Sigmoid colon (tissue), 7 donors: ENCODE measurements around the gene KRT73. TPM values are rescaled to one million over a fixed set of nuclear protein-coding genes. Genes with fewer than 3 reads are reported as not detected.

Experiments used
- DNase-seq: peaks from one replicate; pipeline ENCODE4 v3.0.0-alpha.2; 2019
- H3K27ac ChIP-seq, 4 donors: fragments of 200-600 bp; sonication (generic); one replicate each; pipeline ENCODE4 v1.5.1; 2016 to 2019; ENCODE audit warnings: mild to moderate bottlenecking in 1 of 4
- H3K27me3 ChIP-seq, 3 donors: fragments of 200-600 bp; sonication (generic); one replicate each; pipeline ENCODE4 v1.5.1; 2019; ENCODE audit warnings: mild to moderate bottlenecking in 1 of 3
- H3K36me3 ChIP-seq, 4 donors: fragments of 200-600 bp; sonication (generic); one replicate each; pipeline ENCODE4 v1.5.1; 2016 to 2019
- H3K4me1 ChIP-seq, 4 donors: fragments of 200-600 bp; sonication (generic); one replicate each; pipeline ENCODE4 v1.5.1; 2017 to 2019
- H3K4me3 ChIP-seq, 4 donors: fragments of 200-600 bp; sonication (generic); one replicate each; pipeline ENCODE4 v1.5.1; 2017 to 2019; ENCODE audit warnings: mild to moderate bottlenecking in 2 of 4, moderate library complexity in 1 of 4
- H3K9me3 ChIP-seq, 4 donors: fragments of 200-600 bp in 3 of 4; sonication (generic) in 3 of 4; one replicate each; pipeline versions ENCODE4 v1.5.1 to v1.6.1; 2013 to 2019
- CTCF ChIP-seq, 4 experiments: fragments of 450-650 bp in 3 of 4; fragments of 200-600 bp in 1 of 4; IDR thresholded peaks; one replicate each; pipeline ENCODE4 v1.5.1; 2016 to 2019; ENCODE audit warnings: antibody characterized with exemption in 4 of 4, mild to moderate bottlenecking in 3 of 4, moderate library complexity in 2 of 4
- EP300 ChIP-seq, 4 donors: sonication (generic); formaldehyde crosslinking; IDR thresholded peaks; one replicate each; pipeline ENCODE4 v1.6.1; 2017; ENCODE audit warnings: antibody characterized with exemption in 4 of 4
- POLR2A ChIP-seq, 2 donors: fragments of 450-650 bp; IDR thresholded peaks; one replicate each; pipeline ENCODE4 v1.6.1; 2016; ENCODE audit warnings: antibody characterized with exemption in 2 of 2, mild to moderate bottlenecking in 2 of 2, moderate library complexity in 2 of 2
- POLR2AphosphoS5 ChIP-seq, 4 donors: sonication (generic); formaldehyde crosslinking; IDR thresholded peaks; one replicate each; pipeline ENCODE4 v1.6.1; 2017; ENCODE audit warnings: antibody characterized with exemption in 4 of 4
- WGBS, 2 donors: extraction: QIAGEN DNeasy Blood & Tissue Kit; methylation state at CpG; one replicate each; pipeline ENCODE4 v1.1.7; 2013; 5-methylcytosine and 5-hydroxymethylcytosine counted together
- intact Hi-C: fragments of 100-400 bp; cut with DNase I; formaldehyde crosslinking; loops from one replicate; pipeline ENCODE4 v1.15.1; 2023
- polyA plus RNA-seq, 3 donors: library from polyadenylated mRNA; stranded (reverse); fragments of 200-250 nt; gene quantifications; one replicate each; pipeline ENCODE4 v1.2.3, GENCODE V29; 2013
- total RNA-seq, 4 donors: library from RNA; depleted of rRNA; stranded (reverse); fragments of >200 nt; gene quantifications; one replicate each; pipeline ENCODE4 v1.1.0, GENCODE V29; 2016
- donor health status: healthy with polysubstance abuse.
- donor health status: Bipolar disorder and iron deficiency.
- donor health status: healthy.

Gene KRT73
- total and polyA plus RNA-seq, 7 donors: 0.73 TPM; not detected in 6

GRCh38 chr12:52662918-52663229, 44.5 kb upstream of the KRT73 start:
- Histone ChIP-seq H3K27me3 (peaks cover 0 to 9% (median 8%) of the 10 kb centered on the region in 3 donors), H3K36me3 (no peaks in the 10 kb centered on the region), H3K27ac (no peak overlapping the region), H3K4me1 (no peaks in the 10 kb centered on the region), H3K4me3 (no peak overlapping the region), H3K9me3 (no peaks in the 10 kb centered on the region)
- no peak for DNase-seq
- TF ChIP-seq CTCF (IDR thresholded peaks at IDR 0.05) (no peak), POLR2AphosphoS5 (IDR thresholded peaks at IDR 0.05) (no peak), POLR2A (IDR thresholded peaks at IDR 0.05) (no peak), EP300 (IDR thresholded peaks at IDR 0.05) (no peak)
- intact Hi-C loops: no loop called here

GRCh38 chr12:52662093-52662917, 43.9 kb upstream of the KRT73 start:
- 76 to 86% methylated on average over 10 of the region's 10 CpGs for WGBS, 2 donors
- Histone ChIP-seq H3K27me3 (peaks cover 0 to 9% (median 8%) of the 10 kb centered on the region in 3 donors), H3K36me3 (no peaks in the 10 kb centered on the region), H3K9me3 (no peaks in the 10 kb centered on the region), H3K4me1 (no peaks in the 10 kb centered on the region), H3K4me3 (no peak overlapping the region), H3K27ac (no peak overlapping the region)
- DNase-seq: no peak
- TF ChIP-seq CTCF (IDR thresholded peaks at IDR 0.05) (no peak), POLR2AphosphoS5 (IDR thresholded peaks at IDR 0.05) (no peak), POLR2A (IDR thresholded peaks at IDR 0.05) (no peak), EP300 (IDR thresholded peaks at IDR 0.05) (no peak)
- intact Hi-C loops: no loop called here

GRCh38 chr12:52661668-52662067, 43.3 kb upstream of the KRT73 start:
- H3K4me3 ChIP-seq: no peak overlapping the region
- WGBS, 2 donors: 92 to 95% methylated on average over 3 of the region's 3 CpGs
- intact Hi-C loops: no loop called here
- no peaks in the 10 kb centered on the region for H3K9me3 ChIP-seq
- TF ChIP-seq POLR2AphosphoS5 (IDR thresholded peaks at IDR 0.05) (no peak), POLR2A (IDR thresholded peaks at IDR 0.05) (no peak), EP300 (IDR thresholded peaks at IDR 0.05) (no peak), CTCF (IDR thresholded peaks at IDR 0.05) (no peak)
- DNase-seq: no peak
- H3K36me3 ChIP-seq: no peaks in the 10 kb centered on the region
- no peak overlapping the region for H3K27ac ChIP-seq
- H3K27me3 ChIP-seq: peaks cover 0 to 9% (median 8%) of the 10 kb centered on the region in 3 donors
- no peaks in the 10 kb centered on the region for H3K4me1 ChIP-seq

- no peak for DNase-seq
- H3K4me3 ChIP-seq: no peak overlapping the region
- H3K27me3 ChIP-seq: peaks cover 0 to 8% (median 5%) of the 10 kb centered on the region in 3 donors
- 69 to 84% methylated on average over 3 of the region's 3 CpGs for WGBS, 2 donors
- intact Hi-C loops: no loop called here
- H3K4me1 ChIP-seq: no peaks in the 10 kb centered on the region
- H3K27ac ChIP-seq: no peak overlapping the region
- no peaks in the 10 kb centered on the region for H3K36me3 ChIP-seq
- TF ChIP-seq CTCF (IDR thresholded peaks at IDR 0.05) (no peak), EP300 (IDR thresholded peaks at IDR 0.05) (no peak), POLR2AphosphoS5 (IDR thresholded peaks at IDR 0.05) (no peak), POLR2A (IDR thresholded peaks at IDR 0.05) (no peak)
- H3K9me3 ChIP-seq: no peaks in the 10 kb centered on the region
Observed at GRCh38 chr12:52660934-52661499, 42.7 kb upstream of the KRT73 start.
